ENCODE results near the gene JAKMIP1.

Gene JAKMIP1

GRCh38 chr4:6095023-6095752 is 105.2 kb downstream of the JAKMIP1 start:
- DNase-seq (ENCODE audit: low spot score): peak; percentile 32

- no peak for DNase-seq (ENCODE audit: low spot score)
These were observed 106.7 kb downstream of the JAKMIP1 start for GRCh38 chr4:6093671-6094070.

GRCh38 chr4:6092971-6093370 is 107.4 kb downstream of the JAKMIP1 start:
- DNase-seq (ENCODE audit: low spot score): no peak

GRCh38 chr4:6092131-6092530 is 108.2 kb downstream of the JAKMIP1 start:
- DNase-seq (ENCODE audit: low spot score): no peak

GRCh38 chr4:6090931-6091330 is 109.4 kb downstream of the JAKMIP1 start:
- DNase-seq (ENCODE audit: low spot score): no peak

- no peak for DNase-seq (ENCODE audit: low spot score)
These were observed 111.4 kb downstream of the JAKMIP1 start for GRCh38 chr4:6088950-6089349.

- DNase-seq (ENCODE audit: low spot score): peak; percentile 71
These were observed 112.5 kb downstream of the JAKMIP1 start for GRCh38 chr4:6087669-6088341.

GRCh38 chr4:6086846-6087245 is 113.5 kb downstream of the JAKMIP1 start:
- no peak for DNase-seq (ENCODE audit: low spot score)

- DNase-seq (ENCODE audit: low spot score): no peak
These were observed 114.4 kb downstream of the JAKMIP1 start for GRCh38 chr4:6085691-6086628.

GRCh38 chr4:6085028-6085690 is 115.2 kb downstream of the JAKMIP1 start:
- DNase-seq (ENCODE audit: low spot score): no peak

GRCh38 chr4:6079965-6080364 is 120.4 kb downstream of the JAKMIP1 start:
- no peak for DNase-seq (ENCODE audit: low spot score)

GRCh38 chr4:6078560-6078959 is 121.8 kb downstream of the JAKMIP1 start:
- no peak for DNase-seq (ENCODE audit: low spot score)

- DNase-seq (ENCODE audit: low spot score): no peak
These were observed 124.0 kb downstream of the JAKMIP1 start for GRCh38 chr4:6076391-6076790.

GRCh38 chr4:6074758-6075157 is 125.6 kb downstream of the JAKMIP1 start:
- DNase-seq (ENCODE audit: low spot score): peak; percentile 74

- no peak for DNase-seq (ENCODE audit: low spot score)
These were observed 128.2 kb downstream of the JAKMIP1 start for GRCh38 chr4:6071959-6072720.

- DNase-seq (ENCODE audit: low spot score): no peak
These were observed 129.0 kb downstream of the JAKMIP1 start for GRCh38 chr4:6071191-6071958.

- DNase-seq (ENCODE audit: low spot score): no peak
These were observed 130.3 kb downstream of the JAKMIP1 start for GRCh38 chr4:6069845-6070709.

- DNase-seq (ENCODE audit: low spot score): no peak
These were observed 131.4 kb downstream of the JAKMIP1 start for GRCh38 chr4:6068986-6069385.

GRCh38 chr4:6065934-6066590 is 134.3 kb downstream of the JAKMIP1 start:
- no peak for DNase-seq (ENCODE audit: low spot score)

Data from Ammon's horn (tissue), 1 donor.